Peyer's patch (tissue), 4 donors: ENCODE measurements around the gene RNF17. TPM values are rescaled to one million over a fixed set of nuclear protein-coding genes. Genes with fewer than 3 reads are reported as not detected.

Experiments
- DNase-seq, 3 donors: peaks; one replicate each; pipeline ENCODE4 v3.0.0-alpha.2; 2017 to 2019
- H3K27ac ChIP-seq, 4 donors: fragments of 200-600 bp; sonication (generic); one replicate each; pipeline ENCODE4 v1.5.1; 2016 to 2019
- H3K27me3 ChIP-seq, 2 donors: fragments of 200-600 bp; sonication (generic); one replicate each; pipeline ENCODE4 v1.5.1; 2019
- H3K36me3 ChIP-seq, 3 donors: fragments of 200-600 bp; sonication (generic); one replicate each; pipeline ENCODE4 v1.5.1; 2016 to 2019
- H3K4me1 ChIP-seq, 4 donors: fragments of 200-600 bp; sonication (generic); one replicate each; pipeline ENCODE4 v1.5.1; 2016 to 2019
- H3K4me3 ChIP-seq, 4 donors: fragments of 200-600 bp; sonication (generic); 1 replicate in 3 of 4; 2 replicates in 1 of 4; pipeline ENCODE4 v1.5.1; 2016 to 2019; ENCODE audit warnings: mild to moderate bottlenecking in 1 of 4
- H3K9me3 ChIP-seq, 4 donors: fragments of 200-600 bp; sonication (generic); one replicate each; pipeline ENCODE4 v1.5.1; 2016 to 2019; ENCODE audit warnings: mild to moderate bottlenecking in 1 of 4
- POLR2A ChIP-seq, 2 donors: fragments of 450-650 bp; IDR thresholded peaks; one replicate each; pipeline ENCODE4 v1.5.1; 2017; ENCODE audit warnings: antibody characterized with exemption in 2 of 2, mild to moderate bottlenecking in 2 of 2, moderate library complexity in 2 of 2
- total RNA-seq, 4 donors: library from RNA; depleted of rRNA; stranded (reverse); fragments of >200 nt; gene quantifications; one replicate each; pipeline ENCODE4 v1.1.0, GENCODE V29; 2016
- TF ChIP-seq, protein P1 (sequence below), 6 experiments: fragments of 450-650 bp in 4 of 6; fragments of 200-600 bp in 2 of 6; sonication (generic) in 1 of 6; IDR thresholded peaks; one replicate each; pipeline ENCODE4 v1.5.1; 2017 to 2019; ENCODE audit warnings: antibody characterized with exemption in 6 of 6, mild to moderate bottlenecking in 3 of 6, moderate library complexity in 1 of 6

The RNF17 gene
- total RNA-seq, 4 donors from 2014 or later, result not detected

DNA sequence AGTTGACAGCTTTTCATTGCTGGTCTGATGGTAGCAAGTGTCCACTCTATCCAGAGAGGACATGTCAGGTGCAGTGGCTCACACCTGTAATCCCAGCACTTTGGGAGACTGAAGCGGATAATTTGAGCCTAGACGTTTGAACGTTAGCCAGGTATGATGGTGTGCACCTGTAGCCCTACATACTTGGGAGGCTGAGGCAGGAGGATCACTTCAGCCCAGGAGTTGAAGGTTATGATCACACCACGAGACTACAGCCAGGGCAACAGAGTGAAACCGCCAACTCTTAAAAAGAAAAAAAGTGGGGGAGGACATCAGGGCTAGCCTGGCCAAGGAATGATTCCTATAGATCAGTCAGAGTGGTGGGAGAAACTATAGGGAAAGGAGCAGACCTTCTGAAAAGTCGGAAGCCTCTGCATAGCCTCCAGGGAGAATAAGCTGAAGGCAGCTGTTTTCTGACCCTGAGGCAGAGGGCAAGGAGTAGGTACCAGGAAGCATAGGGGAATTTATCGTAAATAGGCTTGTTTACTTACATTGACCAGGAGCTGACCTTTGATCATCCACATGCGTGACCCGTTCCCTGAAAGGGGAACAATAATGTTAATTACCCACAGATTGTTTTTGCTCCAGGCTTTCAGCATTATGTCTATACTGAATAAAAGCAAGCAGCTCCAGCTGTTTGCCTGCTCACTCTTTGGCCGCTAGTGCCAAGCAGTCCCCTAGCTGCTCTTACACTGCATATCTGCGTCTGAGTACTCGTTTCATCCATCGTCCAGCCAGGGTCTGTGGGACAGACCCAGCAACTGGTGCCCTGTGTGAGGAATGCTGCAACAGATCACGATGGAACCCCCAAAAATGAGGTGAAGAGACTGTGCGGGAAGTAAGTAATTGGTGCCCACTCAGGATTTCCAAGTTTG lies 161.6 kb downstream of the RNF17 start:
- peaks cover 0 to 15% (median 3%) of the 10 kb centered on the region in 4 donors for H3K4me1 ChIP-seq
- no peaks in the 10 kb centered on the region for H3K36me3 ChIP-seq
- peak overlapping the region in 3 of 4 donors; percentile 17 to 66 (median 65) for H3K27ac ChIP-seq
- H3K27me3 ChIP-seq, result no peaks in the 10 kb centered on the region
- no peaks in the 10 kb centered on the region for H3K9me3 ChIP-seq
- DNase-seq, result peak in 1 of 3 donors; percentile 69
- peak overlapping the region in 2 of 4 donors; percentile 5 to 35 for H3K4me3 ChIP-seq
- TF ChIP-seq, protein P1, sequence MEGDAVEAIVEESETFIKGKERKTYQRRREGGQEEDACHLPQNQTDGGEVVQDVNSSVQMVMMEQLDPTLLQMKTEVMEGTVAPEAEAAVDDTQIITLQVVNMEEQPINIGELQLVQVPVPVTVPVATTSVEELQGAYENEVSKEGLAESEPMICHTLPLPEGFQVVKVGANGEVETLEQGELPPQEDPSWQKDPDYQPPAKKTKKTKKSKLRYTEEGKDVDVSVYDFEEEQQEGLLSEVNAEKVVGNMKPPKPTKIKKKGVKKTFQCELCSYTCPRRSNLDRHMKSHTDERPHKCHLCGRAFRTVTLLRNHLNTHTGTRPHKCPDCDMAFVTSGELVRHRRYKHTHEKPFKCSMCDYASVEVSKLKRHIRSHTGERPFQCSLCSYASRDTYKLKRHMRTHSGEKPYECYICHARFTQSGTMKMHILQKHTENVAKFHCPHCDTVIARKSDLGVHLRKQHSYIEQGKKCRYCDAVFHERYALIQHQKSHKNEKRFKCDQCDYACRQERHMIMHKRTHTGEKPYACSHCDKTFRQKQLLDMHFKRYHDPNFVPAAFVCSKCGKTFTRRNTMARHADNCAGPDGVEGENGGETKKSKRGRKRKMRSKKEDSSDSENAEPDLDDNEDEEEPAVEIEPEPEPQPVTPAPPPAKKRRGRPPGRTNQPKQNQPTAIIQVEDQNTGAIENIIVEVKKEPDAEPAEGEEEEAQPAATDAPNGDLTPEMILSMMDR (IDR thresholded peaks at IDR 0.05), result no peak
- TF ChIP-seq POLR2A (IDR thresholded peaks at IDR 0.05), result no peak

- H3K27me3 ChIP-seq, result peaks cover 0 to 8% of the 10 kb centered on the region in 2 donors
- no peaks in the 10 kb centered on the region for H3K9me3 ChIP-seq
- DNase-seq, result no peak
- H3K4me1 ChIP-seq, result peaks cover 0 to 5% (median 0%) of the 10 kb centered on the region in 4 donors
- no peak overlapping the region for H3K4me3 ChIP-seq
- H3K36me3 ChIP-seq, result no peaks in the 10 kb centered on the region
- TF ChIP-seq POLR2A (IDR thresholded peaks at IDR 0.05), result no peak
- TF ChIP-seq, protein P1 (IDR thresholded peaks at IDR 0.05), result no peak
- no peak overlapping the region for H3K27ac ChIP-seq
These were observed 163.9 kb downstream of the RNF17 start for GRCh38 chr13:24927810-24928404.

DNA sequence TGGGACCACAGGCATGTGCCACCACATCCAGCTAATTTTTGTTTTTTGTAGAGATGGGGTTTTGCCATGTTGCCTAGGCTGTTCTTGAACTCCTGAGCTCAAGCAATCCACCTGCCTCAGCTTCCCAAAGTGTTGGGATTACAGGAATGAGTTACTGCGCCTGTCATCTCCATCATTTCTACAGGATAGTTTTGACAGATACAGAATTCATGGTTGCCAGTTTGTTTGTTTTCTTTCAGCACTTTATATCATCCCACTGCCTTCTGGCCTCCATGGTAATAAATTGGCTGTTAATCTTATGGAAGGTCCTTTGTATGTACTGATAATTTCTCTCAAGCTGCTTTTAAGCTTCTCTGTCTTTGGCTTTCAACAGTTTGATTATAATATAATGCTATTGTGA lies 165.2 kb downstream of the RNF17 start:
- no peak for DNase-seq

More for the DNA sequence above, 165.2 kb downstream of the RNF17 start:
- Histone ChIP-seq H3K36me3 (no peaks in the 10 kb centered on the region), H3K4me1 (no peaks in the 10 kb centered on the region), H3K27me3 (peaks cover 0 to 8% of the 10 kb centered on the region in 2 donors), H3K27ac (no peak overlapping the region), H3K4me3 (no peak overlapping the region), H3K9me3 (no peaks in the 10 kb centered on the region)
- TF ChIP-seq, protein P1 (IDR thresholded peaks at IDR 0.05), result no peak
- no peak for TF ChIP-seq POLR2A (IDR thresholded peaks at IDR 0.05)

Other genes starting within 250 kb of the RNF17 start
- not detected for gene ATP12A, start 83.8 kb upstream of the RNF17 start, total RNA-seq